GM12878 (cell line): ENCODE data around the gene LFNG. TPM values are rescaled to one million over a fixed set of nuclear protein-coding genes. Genes with fewer than 3 reads are reported as not detected.

Experiments
- ATAC-seq: fragments of 200-7000 bp; cut with Tn5 transposase; 3 replicates; pipeline ENCODE4 v1.9.1; 2020; ENCODE audit warnings: mild to moderate bottlenecking, moderate library complexity
- BruUV-seq: library from RNA; stranded (reverse); fragments of 400-500 nt; replicated peaks from 2 replicates; lab custom pipeline; 2021; lab: Mats Ljungman, UMichigan
- CTCF ChIA-PET: fragments of 300-600 bp; sonication (Branson Sonifier 250); formaldehyde crosslinking; extraction: SDS; loops from one replicate; lab custom pipeline; 2021; ENCODE audit warnings: inconsistent platforms; lab: Yijun Ruan, JAX
- POLR2A ChIA-PET: fragments of 350-600 bp; formaldehyde crosslinking; extraction: SDS; loops from one replicate; lab custom pipeline; 2021; ENCODE audit warnings: inconsistent platforms; lab: Charles Lee
- RAD21 ChIA-PET: fragments of 300-600 bp; sonication (Branson Sonifier 250); formaldehyde crosslinking; loops from one replicate; lab custom pipeline; 2023; ENCODE audit warnings: antibody characterized with exemption; ENCODE audit not compliant: unreplicated experiment; lab: Charles Lee
- SMC1A ChIA-PET: fragments of 300-600 bp; sonication (Branson Sonifier 250); formaldehyde crosslinking; loops from one replicate; lab custom pipeline; 2023; ENCODE audit not compliant: unreplicated experiment, uncharacterized antibody; lab: Charles Lee
- DNase-seq: peaks from one replicate; pipeline ENCODE4 v3.0.0-alpha.2; 2011; ENCODE audit warnings: low read depth, low spot score
- FAIRE-seq: peaks from 3 replicates; lab custom pipeline; 2011; peaks lifted over from hg19 to GRCh38; lab: Jason Lieb, UNC
- H2AFZ ChIP-seq: 2 replicates; pipeline ENCODE4 v1.6.0; 2011; ENCODE audit warnings: low read depth, low read length, control low read depth; ENCODE audit not compliant: control insufficient read depth
- H3K27ac ChIP-seq: 2 replicates; pipeline ENCODE4 v1.5.1; 2011; ENCODE audit warnings: control low read depth; ENCODE audit not compliant: control insufficient read depth, insufficient read depth
- H3K27me3 ChIP-seq, 2 experiments: replicated peaks in 1 of 2; 2 replicates each; pipeline versions ENCODE4 v1.6.0 to v1.6.1; 2011; ENCODE audit warnings: low read length in 1 of 2; ENCODE audit not compliant: control insufficient read depth in 2 of 2, insufficient read depth in 2 of 2
- H3K36me3 ChIP-seq, 2 experiments: 2 replicates each; pipeline ENCODE4 v1.5.1; 2011; ENCODE audit warnings: low read length in 1 of 2; ENCODE audit not compliant: control insufficient read depth in 2 of 2, insufficient read depth in 2 of 2
- H3K4me1 ChIP-seq: 2 replicates; pipeline ENCODE4 v1.6.1; 2011; ENCODE audit warnings: mild to moderate bottlenecking, low read length, moderate library complexity, mixed read lengths; ENCODE audit not compliant: control insufficient read depth, insufficient read depth
- H3K4me2 ChIP-seq: 2 replicates; pipeline ENCODE4 v1.6.0; 2011; ENCODE audit warnings: control low read depth; ENCODE audit not compliant: control insufficient read depth, insufficient read depth
- H3K4me3 ChIP-seq: fragments of 200-600 bp; sonication (generic); 2 replicates; pipeline ENCODE4 v1.5.1; 2016
- H3K79me2 ChIP-seq: 2 replicates; pipeline ENCODE4 v1.6.0; 2011; ENCODE audit warnings: low read length; ENCODE audit not compliant: control insufficient read depth, insufficient read depth
- H3K9ac ChIP-seq: 2 replicates; pipeline ENCODE4 v1.8.0; 2011; ENCODE audit warnings: low read length, control low read depth, mixed read lengths; ENCODE audit not compliant: control insufficient read depth, insufficient read depth
- H3K9me3 ChIP-seq: replicated peaks from 3 replicates; pipeline ENCODE4 v1.5.1; 2011; ENCODE audit warnings: mild to moderate bottlenecking, low read length; ENCODE audit not compliant: control insufficient read depth, insufficient read depth
- H4K20me1 ChIP-seq: 2 replicates; pipeline ENCODE4 v1.6.0; 2011; ENCODE audit not compliant: control insufficient read depth, insufficient read depth
- BACH1 ChIP-seq: fragments of 450-650 bp; IDR thresholded peaks from 2 replicates; pipeline ENCODE4 v1.6.1; 2017; ENCODE audit warnings: mild to moderate bottlenecking, borderline replicate concordance
- BHLHE40 ChIP-seq, 2 experiments: fragments of 450-650 bp in 1 of 2; IDR thresholded peaks; 2 replicates each; pipeline ENCODE4 v1.6.1; 2011 to 2017; ENCODE audit warnings: low read depth in 2 of 2, borderline replicate concordance in 1 of 2, improper control_type of control experiment in 1 of 2, low read length in 1 of 2, mild to moderate bottlenecking in 1 of 2
- CREB1 ChIP-seq: IDR thresholded peaks from 2 replicates; pipeline ENCODE4 v1.6.1; 2012; ENCODE audit warnings: low read depth, mild to moderate bottlenecking, inconsistent platforms
- HDGF ChIP-seq: fragments of 450-650 bp; IDR thresholded peaks from 2 replicates; pipeline ENCODE4 v1.6.1; 2016; ENCODE audit warnings: antibody characterized with exemption
- KDM1A ChIP-seq: fragments of 200-600 bp; sonication (generic); IDR thresholded peaks from 2 replicates; pipeline ENCODE4 v1.6.1; 2016; ENCODE audit warnings: borderline replicate concordance
- MEF2B ChIP-seq: fragments of 450-650 bp; IDR thresholded peaks from 2 replicates; pipeline ENCODE4 v1.6.1; 2018; ENCODE audit warnings: mild to moderate bottlenecking, moderate library complexity; ENCODE audit not compliant: partially characterized antibody, poor library complexity, severe bottlenecking
- SREBF1 ChIP-seq: IDR thresholded peaks from 2 replicates; pipeline ENCODE4 v1.6.1; 2012; ENCODE audit warnings: mild to moderate bottlenecking, low read length
- YBX1 ChIP-seq: fragments of 450-650 bp; IDR thresholded peaks from 2 replicates; pipeline ENCODE4 v1.6.1; 2016; ENCODE audit warnings: antibody characterized with exemption
- ZNF384 ChIP-seq: IDR thresholded peaks from 2 replicates; pipeline ENCODE4 v1.6.1; 2012; ENCODE audit warnings: low read depth, mild to moderate bottlenecking, low read length, improper control_type of control experiment, borderline replicate concordance
- WGBS: methylation state at CpG from one replicate; pipeline ENCODE4 v1.1.6; 2016; ENCODE audit warnings: low lambda C conversion rate; ENCODE audit not compliant: insufficient replicate concordance, insufficient coverage; ENCODE audit errors: missing lambda C conversion rate; 5-methylcytosine and 5-hydroxymethylcytosine counted together
- in situ Hi-C: fragments of 300-500 bp; cut with MboI; formaldehyde crosslinking; loops from 9 replicates; pipeline ENCODE4 v1.14.3; 2018; ENCODE audit warnings: mixed read lengths
- intact Hi-C: fragments of 100-400 bp; cut with micrococcal nuclease; formaldehyde crosslinking; loops from one replicate; pipeline ENCODE4 v1.14.2; 2022; ENCODE audit not compliant: unreplicated experiment
- polyA plus RNA-seq, 11 experiments: library from polyadenylated mRNA; depleted of rRNA in 4 of 11; unstranded in 6 of 11; stranded (reverse) in 5 of 11; fragments of >200 nt; fragmentation: Nextera tagmentation in 4 of 11; fragmentation: Illumina TruSeq in 1 of 11; extraction: Ambion mirVana in 4 of 11; extraction: Trizol in 1 of 11; gene quantifications; 1 replicate in 1 of 11; 2 replicates in 10 of 11; pipeline versions ENCODE4 v1.2.1 to v1.2.3, GENCODE V29; 2011 to 2016; ENCODE audit warnings: inconsistent platforms in 2 of 11, missing spikeins in 2 of 11, low read depth in 1 of 11
- total RNA-seq, 4 experiments: library from RNA; depleted of rRNA in 3 of 4; stranded (reverse); fragments of >200 nt in 3 of 4; fragmentation: Illumina TruSeq in 1 of 4; extraction: Trizol in 1 of 4; gene quantifications; 2 replicates each; pipeline versions ENCODE4 v1.2.1 to v1.2.3, GENCODE V29; 2013 to 2021
- TF ChIP-seq, protein P1 (sequence below): fragments of 450-650 bp; IDR thresholded peaks from 2 replicates; pipeline ENCODE4 v1.6.1; 2017; ENCODE audit warnings: antibody characterized with exemption, mild to moderate bottlenecking, moderate library complexity

LFNG gene
- total and polyA plus RNA-seq, 10 of the 15 experiments (the other 5 are each of a cell fraction or from before 2014, with no cell fraction given) = 0.09 to 0.68 (median 0.33) TPM; not detected in 2

DNA sequence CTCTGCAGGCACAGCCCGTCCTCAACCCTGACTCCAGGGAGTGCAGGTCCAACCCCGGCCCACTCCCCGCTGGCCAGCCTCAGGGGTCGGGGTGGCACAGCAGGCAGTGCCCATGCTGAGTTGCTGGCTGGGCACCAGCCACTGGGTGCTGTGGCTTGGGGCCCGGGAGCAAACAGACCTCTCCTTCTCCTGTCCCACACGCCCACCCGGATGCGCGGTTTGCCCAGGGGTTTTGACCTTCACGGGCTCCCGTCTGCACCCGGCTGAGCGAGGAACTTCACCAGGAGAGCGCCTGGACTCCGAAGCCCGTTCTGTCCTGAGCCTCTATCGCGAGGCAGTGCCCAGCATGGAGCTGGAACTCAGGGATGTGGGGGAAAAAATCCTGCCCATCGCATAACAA is 40.8 kb upstream of the LFNG start:
- Histone ChIP-seq H3K27me3 (no peaks in the 10 kb centered on the region), H3K9me3 (no peaks in the 10 kb centered on the region; the same call in 1 of the 3 replicates), H3K36me3 (no peaks in the 10 kb centered on the region), H3K9ac (no peak overlapping the region), H3K4me3 (no peak overlapping the region), H3K27ac (no peak overlapping the region), H2AFZ (no peak overlapping the region)
- BruUV-seq = no TSS peak
- DNase-seq (no peak), FAIRE-seq (no peak)
- no peak for TF ChIP-seq BHLHE40 (IDR thresholded peaks at IDR 0.05; ENCODE audit: borderline replicate concordance in 1 of 2, low read depth in 2 of 2, low read length in 1 of 2)
- TF ChIP-seq BACH1 = no peak
- TF ChIP-seq ZNF384 = no peak
- TF ChIP-seq CREB1 = no peak
- TF ChIP-seq, all 136 proteins: peak for 0
- no peak overlapping the region for H3K4me2 ChIP-seq
- intact Hi-C loops = no loop called here
- in situ Hi-C loops = no loop called here
- SMC1A ChIA-PET = interaction anchor here (1.2 kb wide), 1 partner anchor 10 kb away, joined by 3 read pairs; no protein-coding TSS in a partner anchor
- 67% methylated on average over 19 of the region's 19 CpGs for WGBS
- no peaks in the 10 kb centered on the region for H3K4me1 ChIP-seq
- no peaks in the 10 kb centered on the region for H3K79me2 ChIP-seq
- no peak for ATAC-seq
- CTCF ChIA-PET = interaction anchor here (0.8 to 1.4 kb wide), 2 partner anchors 27 to 172 kb away, joined by 3 read pairs; no protein-coding TSS in a partner anchor
- H4K20me1 ChIP-seq = no peaks in the 10 kb centered on the region
- RAD21 ChIA-PET = interaction anchor here (1.0 to 1.4 kb wide), 2 partner anchors 10 to 201 kb away, joined by 3 to 5 read pairs; no protein-coding TSS in a partner anchor
- POLR2A ChIA-PET = no interaction called here

DNA sequence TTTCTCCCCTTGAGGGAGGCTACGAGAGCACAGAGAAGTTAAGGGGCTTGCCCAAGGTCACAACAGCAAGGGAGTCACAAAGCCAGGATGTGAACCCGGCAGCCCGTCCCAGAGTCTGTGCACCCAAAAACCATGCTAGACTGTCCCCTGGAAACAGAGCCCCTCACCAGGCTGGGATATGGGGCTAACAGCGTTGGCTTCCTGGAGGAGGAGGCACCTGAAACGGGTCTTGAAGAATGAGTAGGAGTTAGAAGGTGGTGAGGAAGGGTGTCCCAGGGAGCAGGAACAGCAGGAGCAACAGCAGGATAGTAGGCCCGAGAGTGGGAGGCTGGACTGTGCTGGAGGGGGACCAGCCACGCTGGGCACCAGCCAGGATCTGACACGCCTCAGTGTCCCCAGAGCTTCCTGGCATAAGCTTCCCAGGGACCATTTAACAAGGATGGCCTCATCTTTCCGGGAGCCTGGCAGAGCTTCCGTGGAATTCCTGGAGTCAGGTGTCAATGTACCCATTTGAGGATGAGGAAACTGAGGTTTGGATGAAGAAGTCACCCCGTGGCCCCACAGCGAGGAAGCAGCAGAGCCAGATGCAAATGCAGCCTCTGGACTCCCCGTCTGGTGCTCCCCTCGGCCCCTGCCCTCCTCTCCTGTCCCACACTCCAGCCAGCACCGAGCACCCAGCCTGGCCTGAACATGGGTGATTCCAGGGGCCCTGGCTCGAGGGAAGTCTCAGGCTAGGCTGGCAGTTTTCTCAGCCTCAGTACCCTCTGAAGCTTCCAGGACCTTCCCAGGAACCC is 40.1 kb upstream of the LFNG start:
- no peaks in the 10 kb centered on the region for H3K4me1 ChIP-seq
- CTCF ChIA-PET = interaction anchor here (1.4 to 2.8 kb wide), 2 partner anchors 10 to 28 kb away, joined by 3 to 10 read pairs; no protein-coding TSS in a partner anchor
- H3K9ac ChIP-seq = no peak overlapping the region
- FAIRE-seq = no peak
- no peak overlapping the region for H3K4me2 ChIP-seq
- RAD21 ChIA-PET = interaction anchor here (1.4 kb wide), 1 partner anchor 11 kb away, joined by 5 read pairs; no protein-coding TSS in a partner anchor
- in situ Hi-C loops (no loop called here), intact Hi-C loops (no loop called here)
- H3K79me2 ChIP-seq = no peaks in the 10 kb centered on the region
- no peak for DNase-seq
- no peak for TF ChIP-seq MEF2B
- no peak for TF ChIP-seq HDGF
- TF ChIP-seq, protein P1, sequence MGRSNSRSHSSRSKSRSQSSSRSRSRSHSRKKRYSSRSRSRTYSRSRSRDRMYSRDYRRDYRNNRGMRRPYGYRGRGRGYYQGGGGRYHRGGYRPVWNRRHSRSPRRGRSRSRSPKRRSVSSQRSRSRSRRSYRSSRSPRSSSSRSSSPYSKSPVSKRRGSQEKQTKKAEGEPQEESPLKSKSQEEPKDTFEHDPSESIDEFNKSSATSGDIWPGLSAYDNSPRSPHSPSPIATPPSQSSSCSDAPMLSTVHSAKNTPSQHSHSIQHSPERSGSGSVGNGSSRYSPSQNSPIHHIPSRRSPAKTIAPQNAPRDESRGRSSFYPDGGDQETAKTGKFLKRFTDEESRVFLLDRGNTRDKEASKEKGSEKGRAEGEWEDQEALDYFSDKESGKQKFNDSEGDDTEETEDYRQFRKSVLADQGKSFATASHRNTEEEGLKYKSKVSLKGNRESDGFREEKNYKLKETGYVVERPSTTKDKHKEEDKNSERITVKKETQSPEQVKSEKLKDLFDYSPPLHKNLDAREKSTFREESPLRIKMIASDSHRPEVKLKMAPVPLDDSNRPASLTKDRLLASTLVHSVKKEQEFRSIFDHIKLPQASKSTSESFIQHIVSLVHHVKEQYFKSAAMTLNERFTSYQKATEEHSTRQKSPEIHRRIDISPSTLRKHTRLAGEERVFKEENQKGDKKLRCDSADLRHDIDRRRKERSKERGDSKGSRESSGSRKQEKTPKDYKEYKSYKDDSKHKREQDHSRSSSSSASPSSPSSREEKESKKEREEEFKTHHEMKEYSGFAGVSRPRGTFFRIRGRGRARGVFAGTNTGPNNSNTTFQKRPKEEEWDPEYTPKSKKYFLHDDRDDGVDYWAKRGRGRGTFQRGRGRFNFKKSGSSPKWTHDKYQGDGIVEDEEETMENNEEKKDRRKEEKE = no peak
- TF ChIP-seq KDM1A = no peak
- TF ChIP-seq YBX1 = no peak
- no peak for TF ChIP-seq SREBF1
- H4K20me1 ChIP-seq = no peaks in the 10 kb centered on the region
- no peak overlapping the region for H2AFZ ChIP-seq
- 20% methylated on average over 15 of the region's 16 CpGs for WGBS
- H3K27ac ChIP-seq = no peak overlapping the region
- no peaks in the 10 kb centered on the region; the same call in 1 of the 3 replicates for H3K9me3 ChIP-seq
- POLR2A ChIA-PET = no interaction called here
- SMC1A ChIA-PET = interaction anchor here (1.2 to 1.5 kb wide), 2 partner anchors 11 to 201 kb away, joined by 3 to 4 read pairs; no protein-coding TSS in a partner anchor
- ATAC-seq = no peak
- no peak overlapping the region for H3K4me3 ChIP-seq
- H3K27me3 ChIP-seq = no peaks in the 10 kb centered on the region
- no TSS peak for BruUV-seq
- H3K36me3 ChIP-seq = no peaks in the 10 kb centered on the region
